ENCODE results near the gene RAB1B.

- no peak for TF ChIP-seq POLR2A (IDR thresholded peaks at IDR 0.05; ENCODE audit: low read length)
- no peak for TF ChIP-seq GATA1 (IDR thresholded peaks at IDR 0.05; ENCODE audit: low read depth, low read length)
Measured at GRCh38 chr11:66230978-66231377, 37.5 kb upstream of the RAB1B start.
